DOHH2 (cell line): Measurements from ENCODE around the gene LRRC27.

Experiments used
- EZH2phosphoT487 ChIP-seq: fragments of 200-600 bp; sonication (generic); IDR thresholded peaks from 2 replicates; pipeline ENCODE4 v1.6.1; 2017; ENCODE audit warnings: borderline replicate concordance, mild to moderate bottlenecking, antibody characterized with exemption, low read length, moderate library complexity, mixed read lengths
- TF ChIP-seq, protein P1 (sequence below): fragments of 200-600 bp; sonication (generic); IDR thresholded peaks from one replicate; pipeline ENCODE4 v1.5.1; 2014; ENCODE audit warnings: antibody characterized with exemption, mild to moderate bottlenecking, low read depth, low read length; ENCODE audit not compliant: poor library complexity, severe bottlenecking

- TF ChIP-seq, protein P1, sequence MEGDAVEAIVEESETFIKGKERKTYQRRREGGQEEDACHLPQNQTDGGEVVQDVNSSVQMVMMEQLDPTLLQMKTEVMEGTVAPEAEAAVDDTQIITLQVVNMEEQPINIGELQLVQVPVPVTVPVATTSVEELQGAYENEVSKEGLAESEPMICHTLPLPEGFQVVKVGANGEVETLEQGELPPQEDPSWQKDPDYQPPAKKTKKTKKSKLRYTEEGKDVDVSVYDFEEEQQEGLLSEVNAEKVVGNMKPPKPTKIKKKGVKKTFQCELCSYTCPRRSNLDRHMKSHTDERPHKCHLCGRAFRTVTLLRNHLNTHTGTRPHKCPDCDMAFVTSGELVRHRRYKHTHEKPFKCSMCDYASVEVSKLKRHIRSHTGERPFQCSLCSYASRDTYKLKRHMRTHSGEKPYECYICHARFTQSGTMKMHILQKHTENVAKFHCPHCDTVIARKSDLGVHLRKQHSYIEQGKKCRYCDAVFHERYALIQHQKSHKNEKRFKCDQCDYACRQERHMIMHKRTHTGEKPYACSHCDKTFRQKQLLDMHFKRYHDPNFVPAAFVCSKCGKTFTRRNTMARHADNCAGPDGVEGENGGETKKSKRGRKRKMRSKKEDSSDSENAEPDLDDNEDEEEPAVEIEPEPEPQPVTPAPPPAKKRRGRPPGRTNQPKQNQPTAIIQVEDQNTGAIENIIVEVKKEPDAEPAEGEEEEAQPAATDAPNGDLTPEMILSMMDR, result no peak
- no peak for TF ChIP-seq EZH2phosphoT487
Observed at GRCh38 chr10:132363921-132364593, 32.1 kb downstream of the LRRC27 start.
